ENCODE data around the gene SIGLEC5. TPM values are rescaled to one million over a fixed set of nuclear protein-coding genes. Genes with fewer than 3 reads are reported as not detected.

The SIGLEC5 gene, protein sequence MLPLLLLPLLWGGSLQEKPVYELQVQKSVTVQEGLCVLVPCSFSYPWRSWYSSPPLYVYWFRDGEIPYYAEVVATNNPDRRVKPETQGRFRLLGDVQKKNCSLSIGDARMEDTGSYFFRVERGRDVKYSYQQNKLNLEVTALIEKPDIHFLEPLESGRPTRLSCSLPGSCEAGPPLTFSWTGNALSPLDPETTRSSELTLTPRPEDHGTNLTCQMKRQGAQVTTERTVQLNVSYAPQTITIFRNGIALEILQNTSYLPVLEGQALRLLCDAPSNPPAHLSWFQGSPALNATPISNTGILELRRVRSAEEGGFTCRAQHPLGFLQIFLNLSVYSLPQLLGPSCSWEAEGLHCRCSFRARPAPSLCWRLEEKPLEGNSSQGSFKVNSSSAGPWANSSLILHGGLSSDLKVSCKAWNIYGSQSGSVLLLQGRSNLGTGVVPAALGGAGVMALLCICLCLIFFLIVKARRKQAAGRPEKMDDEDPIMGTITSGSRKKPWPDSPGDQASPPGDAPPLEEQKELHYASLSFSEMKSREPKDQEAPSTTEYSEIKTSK
- total RNA-seq: not detected in 2 replicates

DNA sequence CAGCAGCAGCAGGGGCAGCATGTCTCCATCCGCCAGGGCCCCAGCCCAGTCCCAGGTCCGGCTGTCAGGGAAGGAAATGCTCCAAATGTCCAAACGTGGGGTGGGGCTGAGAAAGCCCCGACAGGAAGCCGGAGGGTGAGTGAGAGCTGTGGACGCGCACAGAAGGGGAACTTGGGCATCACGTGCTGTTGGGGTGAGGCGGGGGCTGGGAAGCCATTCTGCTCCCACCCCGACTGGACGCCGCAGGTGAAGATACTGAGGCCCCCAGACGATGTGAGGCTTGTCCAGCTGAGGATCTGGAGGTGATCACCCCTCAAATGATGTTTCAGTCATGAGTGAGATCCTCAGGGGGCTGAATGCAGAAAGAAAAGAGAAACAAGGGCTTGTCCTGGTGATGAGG is at the start of gene SIGLEC5:
Gene SIGLEC5 (minus strand): TSS at position 87 of the 400 bp plus-strand sequence. CDS start 66 bp downstream, at position 21.

DNA sequence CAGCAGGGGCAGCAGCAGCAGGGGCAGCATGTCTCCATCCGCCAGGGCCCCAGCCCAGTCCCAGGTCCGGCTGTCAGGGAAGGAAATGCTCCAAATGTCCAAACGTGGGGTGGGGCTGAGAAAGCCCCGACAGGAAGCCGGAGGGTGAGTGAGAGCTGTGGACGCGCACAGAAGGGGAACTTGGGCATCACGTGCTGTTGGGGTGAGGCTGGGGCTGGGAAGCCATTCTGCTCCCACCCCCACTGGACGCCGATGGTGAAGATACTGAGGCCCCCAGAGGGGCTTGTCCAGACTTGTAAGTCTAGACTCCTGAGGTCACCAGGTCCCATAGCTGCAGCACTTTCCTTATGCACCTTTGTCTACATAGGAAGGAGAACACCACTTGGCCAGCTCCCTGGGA is 16.5 kb upstream of the SIGLEC5 start, which contains the start of gene SIGLEC14:
Gene SIGLEC14 (minus strand): TSS at position 96 of the 400 bp plus-strand sequence. CDS start 66 bp downstream, at position 30.

DNA sequence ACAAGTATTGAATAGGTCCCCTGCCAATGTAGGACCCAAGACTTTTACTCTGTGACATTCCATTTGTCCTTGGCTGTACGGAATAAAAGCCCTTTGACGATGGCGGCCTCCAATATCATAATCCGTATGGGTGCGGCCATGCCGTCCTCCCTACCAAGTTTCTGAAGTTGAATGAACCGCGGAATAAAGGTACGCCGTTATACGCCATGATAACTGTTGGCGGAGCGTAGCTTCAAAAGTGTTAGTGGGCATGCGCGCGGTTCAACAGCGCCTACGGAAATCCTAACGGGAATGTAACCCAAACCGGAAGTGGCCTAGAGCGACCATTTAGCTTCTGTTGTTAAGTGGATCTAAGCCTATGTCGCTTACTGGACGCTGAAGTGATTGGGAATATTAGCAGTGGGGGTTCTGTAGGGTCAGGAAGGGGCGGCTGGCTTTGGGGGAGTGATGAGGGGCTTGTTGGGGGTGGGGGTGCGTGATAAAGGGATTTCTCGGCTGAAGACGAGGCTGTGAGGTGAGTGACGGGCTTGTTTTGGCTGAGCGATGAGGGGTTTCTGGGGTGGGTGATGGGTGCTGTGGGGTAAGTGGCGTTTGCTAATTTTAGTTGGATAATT is 59.1 kb downstream of the SIGLEC5 start, which contains the start of gene ZNF175:
Gene ZNF175 (plus strand): TSS at position 322 of the 614 bp plus-strand sequence. CDS start 2,047 bp downstream, outside the sequence.

Other genes with a start within 250 kb of the SIGLEC5 start
- gene LIM2, start 242.4 kb downstream of the SIGLEC5 start, total RNA-seq: not detected in 2 replicates
- gene C19orf84, start 239.8 kb downstream of the SIGLEC5 start, total RNA-seq: not detected in 2 replicates
- not detected in 2 replicates for gene SIGLEC10, start 212.8 kb downstream of the SIGLEC5 start, total RNA-seq
- not detected in 2 replicates for gene SIGLEC8, start 171.9 kb downstream of the SIGLEC5 start, total RNA-seq
- gene CEACAM18, start 151.9 kb downstream of the SIGLEC5 start, total RNA-seq: not detected in 2 replicates
- not detected in 2 replicates for gene SIGLEC12, start 128.6 kb downstream of the SIGLEC5 start, total RNA-seq
- not detected in 2 replicates for gene SIGLEC6, start 98.7 kb downstream of the SIGLEC5 start, total RNA-seq
- gene ZNF175, start 59.1 kb downstream of the SIGLEC5 start, total RNA-seq: 1.7 and 1.9 TPM in 2 replicates
- gene SIGLEC14, start 16.4 kb upstream of the SIGLEC5 start, total RNA-seq: not detected in 2 replicates
- 3.4 TPM in 1 of 2 replicates, not detected in the other for gene SPACA6, start 62.9 kb upstream of the SIGLEC5 start, total RNA-seq
- gene HAS1, start 93.6 kb upstream of the SIGLEC5 start, total RNA-seq: 2.2 TPM in 1 of 2 replicates, not detected in the other
- not detected in 2 replicates for gene FPR1, start 121.5 kb upstream of the SIGLEC5 start, total RNA-seq
- not detected in 2 replicates for gene FPR2, start 130.8 kb upstream of the SIGLEC5 start, total RNA-seq
- gene FPR3, start 164.8 kb upstream of the SIGLEC5 start, total RNA-seq: not detected in 2 replicates